Left renal pelvis (tissue), 4 donors: Measurements from ENCODE around the gene ANKS1B. TPM values are rescaled to one million over a fixed set of nuclear protein-coding genes. Genes with fewer than 3 reads are reported as not detected.

Experiments
- polyA plus RNA-seq, 4 donors: library from polyadenylated mRNA; unstranded; fragments of 120-200 nt; gene quantifications; one replicate each; pipeline ENCODE4 v1.2.1, GENCODE V29; 2013; ENCODE audit not compliant: insufficient read length in 4 of 4

The ANKS1B gene
- polyA plus RNA-seq, 4 donors: 3.7 to 6.3 (median 4.7) TPM

Other genes starting within 250 kb of the ANKS1B start
- 10 to 100 TPM; 19.4 to 25.8 (median 22.8) TPM for gene BLTP3B, start 157.9 kb upstream of the ANKS1B start, polyA plus RNA-seq
- 10 to 100 TPM; 27.8 to 41.1 (median 37.0) TPM for gene ACTR6, start 215.9 kb upstream of the ANKS1B start, polyA plus RNA-seq